ENCODE measurements around the gene GALNT16.

GRCh38 chr14:69351911-69352310 is 92.0 kb downstream of the GALNT16 start:
- TF ChIP-seq POLR2A (IDR thresholded peaks at IDR 0.05; ENCODE audit: low read depth, low read length) = no peak
- no peak for TF ChIP-seq POLR2AphosphoS5 (IDR thresholded peaks at IDR 0.05; ENCODE audit: low read depth, low read length)
- TF ChIP-seq TAF1 (IDR thresholded peaks at IDR 0.05; ENCODE audit: low read depth, low read length) = no peak
